DMS153 treated with DMSO at 0.1 percent for 48 hours (cell line): ENCODE results near the gene NDC1.
A peak's percentile ranks its signal among the peaks of the same experiment; 100 is the strongest.
"Not testable (repeated sequence)": the region's sequence is repeated elsewhere in the genome, so short reads cannot be mapped to it uniquely, and the experiment has no call there.

ENCODE experiments used
- DNase-seq: peaks from one replicate; lab custom pipeline; 2025; ENCODE audit not compliant: unreplicated experiment; lab: John Stamatoyannopoulos, UW

Gene NDC1, protein sequence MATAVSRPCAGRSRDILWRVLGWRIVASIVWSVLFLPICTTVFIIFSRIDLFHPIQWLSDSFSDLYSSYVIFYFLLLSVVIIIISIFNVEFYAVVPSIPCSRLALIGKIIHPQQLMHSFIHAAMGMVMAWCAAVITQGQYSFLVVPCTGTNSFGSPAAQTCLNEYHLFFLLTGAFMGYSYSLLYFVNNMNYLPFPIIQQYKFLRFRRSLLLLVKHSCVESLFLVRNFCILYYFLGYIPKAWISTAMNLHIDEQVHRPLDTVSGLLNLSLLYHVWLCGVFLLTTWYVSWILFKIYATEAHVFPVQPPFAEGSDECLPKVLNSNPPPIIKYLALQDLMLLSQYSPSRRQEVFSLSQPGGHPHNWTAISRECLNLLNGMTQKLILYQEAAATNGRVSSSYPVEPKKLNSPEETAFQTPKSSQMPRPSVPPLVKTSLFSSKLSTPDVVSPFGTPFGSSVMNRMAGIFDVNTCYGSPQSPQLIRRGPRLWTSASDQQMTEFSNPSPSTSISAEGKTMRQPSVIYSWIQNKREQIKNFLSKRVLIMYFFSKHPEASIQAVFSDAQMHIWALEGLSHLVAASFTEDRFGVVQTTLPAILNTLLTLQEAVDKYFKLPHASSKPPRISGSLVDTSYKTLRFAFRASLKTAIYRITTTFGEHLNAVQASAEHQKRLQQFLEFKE

DNA sequence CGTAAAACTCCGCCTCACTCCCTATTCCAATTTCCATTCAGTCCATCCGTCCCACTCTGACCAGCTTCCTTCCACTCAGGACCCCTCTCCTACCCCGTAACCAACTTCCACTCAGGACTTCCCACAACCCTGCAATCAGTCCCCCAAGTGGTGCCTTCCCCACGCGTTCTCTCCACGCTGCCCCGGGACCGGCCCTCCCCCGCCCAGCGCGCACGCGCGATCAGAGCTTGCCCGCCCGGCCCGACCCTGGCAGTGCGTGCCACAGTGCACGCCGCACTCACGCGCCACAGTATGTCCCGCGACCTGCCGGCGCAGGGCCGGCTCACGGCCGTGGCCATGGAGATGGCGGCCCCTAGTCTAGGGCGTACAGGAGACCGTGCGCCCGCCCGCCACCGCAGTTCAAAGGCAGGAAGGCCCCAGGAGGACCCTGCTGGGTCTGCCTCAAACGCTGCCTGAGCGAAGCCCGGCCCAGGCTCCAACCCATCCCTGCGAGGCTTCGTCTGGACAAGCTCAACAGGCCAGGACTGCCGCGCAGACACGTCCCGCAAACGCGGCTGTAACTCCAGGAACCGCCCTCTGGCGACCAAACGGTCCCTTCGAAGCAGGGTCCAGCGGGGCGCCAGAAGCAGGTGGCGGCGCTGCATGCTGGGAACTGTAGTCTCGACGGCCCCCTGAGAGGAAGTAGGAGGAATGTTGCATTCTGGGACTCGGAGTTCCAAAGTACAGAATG lies at the start of gene NDC1:
Gene NDC1, minus strand, starts transcription at position 373 of the 730 bp plus-strand sequence. Its CDS starts 35 bp downstream, at position 338.
- DNase-seq: peak; percentile 91

DNA sequence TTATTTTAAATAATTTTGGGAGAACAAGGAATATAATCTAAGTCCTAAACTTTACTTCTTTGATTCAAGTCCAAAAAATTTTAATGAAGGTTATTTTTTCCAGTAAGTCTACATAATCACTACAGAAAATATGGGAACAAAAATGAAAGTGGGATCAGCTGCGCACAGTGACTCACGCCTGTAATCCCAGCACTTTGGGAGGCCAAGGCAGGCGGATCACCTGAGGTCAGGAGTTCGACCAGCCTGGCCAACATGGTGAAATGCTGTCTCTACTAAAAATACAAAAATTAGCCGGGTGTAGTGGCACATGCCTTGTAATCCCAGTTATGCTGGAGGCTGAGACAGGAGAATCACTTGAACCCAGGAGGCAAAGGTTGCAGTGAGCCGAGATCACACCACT lies 45.5 kb upstream of the NDC1 start:
- not testable (repeated sequence) for DNase-seq

DNA sequence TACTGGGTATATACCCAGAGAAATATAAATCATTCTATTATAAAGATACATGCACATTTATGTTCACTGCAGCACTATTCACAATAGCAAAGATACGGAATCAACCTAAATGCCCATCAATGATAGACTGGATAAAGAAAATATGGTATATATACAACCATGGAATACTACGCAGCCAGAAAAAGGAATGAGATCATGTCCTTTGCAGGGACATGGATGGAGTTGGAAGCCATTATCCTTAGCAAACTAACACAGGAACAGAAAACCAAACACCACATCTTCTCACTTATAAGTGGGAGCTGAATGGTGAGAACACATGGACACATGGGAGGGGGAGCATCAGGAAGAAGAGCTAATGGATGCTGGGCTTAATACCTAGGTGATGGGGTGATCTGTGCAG lies 43.8 kb upstream of the NDC1 start:
- DNase-seq: not testable (repeated sequence)

DNA sequence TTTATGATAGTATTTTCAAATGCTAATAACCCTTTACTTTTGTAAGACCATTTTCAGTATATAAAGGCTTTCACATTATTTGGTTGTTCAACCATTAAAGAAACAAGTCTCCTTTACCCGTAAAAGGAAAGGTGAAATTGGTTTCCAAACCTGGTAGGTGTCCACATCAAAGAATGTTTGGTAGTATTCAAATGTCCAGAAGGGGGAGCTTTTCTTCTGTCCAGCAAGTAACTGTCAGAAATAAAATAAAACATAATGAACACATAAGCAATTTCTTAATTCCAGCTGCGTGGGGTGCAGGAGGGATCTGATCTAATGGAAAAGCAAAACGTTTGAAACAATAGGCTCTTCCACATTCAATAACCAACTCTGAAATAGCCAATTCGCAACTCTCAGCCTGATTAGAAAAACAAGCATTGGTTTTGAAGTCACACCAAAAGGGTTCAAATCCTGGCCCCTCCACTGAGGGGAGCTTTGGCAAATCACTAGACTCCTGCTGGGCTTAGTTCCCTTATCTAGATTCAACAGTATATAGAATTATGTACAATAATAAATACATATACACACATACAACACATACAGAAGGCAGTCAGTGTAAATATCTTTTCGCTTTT lies 40.5 kb upstream of the NDC1 start:
- peak; percentile 68 for DNase-seq

DNA sequence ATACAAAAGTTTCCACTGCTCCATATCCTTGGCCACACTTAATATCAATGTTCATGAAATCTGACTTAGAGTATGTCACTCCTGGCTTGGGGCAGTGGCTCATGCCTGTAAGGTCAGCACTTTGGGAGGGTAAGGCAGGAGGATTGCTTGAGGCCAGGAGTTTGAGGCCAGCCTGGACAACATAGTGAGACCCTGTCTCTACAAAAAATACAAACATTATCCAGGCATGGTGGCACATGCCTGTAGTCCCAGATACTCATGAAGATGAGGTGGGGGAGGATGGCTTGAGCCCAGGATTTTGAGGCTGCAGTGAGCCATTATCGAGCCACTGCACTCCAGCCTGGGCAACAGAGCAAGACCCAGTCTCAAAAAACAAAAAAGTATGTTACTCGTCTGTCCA lies 37.1 kb upstream of the NDC1 start:
- not testable (repeated sequence) for DNase-seq

DNA sequence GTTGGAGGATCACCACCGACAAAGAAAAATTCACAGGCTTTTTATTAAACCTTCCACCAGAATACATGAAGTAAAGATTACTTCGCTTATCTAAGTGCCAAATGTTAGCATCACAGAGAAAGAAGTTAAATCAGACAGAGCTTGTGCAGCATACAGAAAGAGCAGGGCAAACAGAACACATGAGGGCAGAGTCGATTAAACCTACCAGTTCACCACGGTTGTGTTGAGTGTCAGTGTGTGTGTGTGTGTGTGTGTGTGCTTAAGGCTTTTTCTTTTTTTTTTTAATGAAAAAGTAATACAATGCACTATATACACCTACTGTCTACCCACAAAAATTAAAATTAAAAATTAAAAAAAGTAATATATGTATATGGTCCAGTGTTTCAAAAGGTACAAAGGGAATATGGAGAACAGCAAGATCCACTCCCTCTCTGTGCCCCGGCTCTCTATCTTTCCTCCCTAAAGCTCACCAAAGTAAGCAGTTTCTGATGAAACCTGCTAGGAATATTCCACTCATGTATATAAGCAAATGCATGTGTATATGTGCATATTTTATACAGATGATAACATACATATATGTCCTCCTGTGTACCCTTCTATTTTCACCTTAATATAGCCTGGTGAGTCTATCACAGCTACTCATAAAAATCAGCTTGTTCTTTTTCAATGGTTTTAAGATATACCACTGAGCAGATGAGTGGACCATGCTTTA lies 33.8 kb upstream of the NDC1 start:
- no peak for DNase-seq

DNA sequence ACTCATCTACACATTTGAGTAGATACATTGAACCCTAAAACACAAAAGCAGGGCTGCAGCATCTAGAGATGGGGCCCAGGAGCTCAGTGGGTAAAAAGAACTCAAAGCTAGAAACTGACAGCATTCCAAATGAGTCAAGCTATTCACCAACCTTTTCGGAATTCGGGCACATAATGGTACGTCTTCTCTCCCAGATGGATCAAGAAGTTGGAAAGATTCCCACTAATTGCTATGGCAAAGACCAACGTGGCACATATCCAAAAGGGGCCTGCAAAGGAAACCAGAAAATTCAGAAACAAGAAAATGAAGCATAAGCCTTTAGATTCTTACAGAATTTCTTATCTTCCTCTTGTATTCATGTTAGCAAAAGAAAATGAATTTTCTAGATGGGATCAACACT lies 33.1 kb upstream of the NDC1 start:
- DNase-seq: no peak

DNA sequence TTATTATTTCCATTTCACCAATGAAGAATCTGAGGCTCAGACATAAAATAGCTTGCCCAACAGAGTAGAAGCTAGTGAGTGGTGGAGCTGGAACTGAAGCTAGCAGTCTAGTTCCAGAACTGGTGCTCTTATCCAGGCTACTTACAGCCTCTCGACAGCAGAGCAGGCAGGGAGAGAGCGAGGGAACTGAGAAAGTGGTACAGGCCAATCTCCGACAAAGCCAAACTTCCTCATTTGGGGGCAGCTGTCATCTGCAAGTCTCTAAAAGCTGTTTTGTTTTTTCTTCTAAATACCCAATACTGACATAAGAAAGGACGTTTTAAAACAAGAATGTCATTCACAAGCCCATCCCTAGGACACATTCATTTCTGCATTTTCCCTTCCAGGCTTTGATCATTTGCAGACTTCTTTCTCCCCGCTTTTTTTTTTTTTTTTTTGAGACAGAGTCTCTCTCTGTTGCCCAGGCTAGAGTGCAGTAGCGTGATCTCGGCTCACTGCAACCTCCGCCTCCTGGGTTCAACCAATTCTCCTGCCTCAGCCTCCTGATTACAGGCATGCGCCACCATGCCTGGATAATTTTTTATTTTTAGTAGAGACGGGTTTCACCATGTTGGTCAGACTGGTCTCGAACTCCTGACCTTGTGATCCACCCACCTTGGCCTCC lies 31.5 kb upstream of the NDC1 start:
- DNase-seq: no peak

DNA sequence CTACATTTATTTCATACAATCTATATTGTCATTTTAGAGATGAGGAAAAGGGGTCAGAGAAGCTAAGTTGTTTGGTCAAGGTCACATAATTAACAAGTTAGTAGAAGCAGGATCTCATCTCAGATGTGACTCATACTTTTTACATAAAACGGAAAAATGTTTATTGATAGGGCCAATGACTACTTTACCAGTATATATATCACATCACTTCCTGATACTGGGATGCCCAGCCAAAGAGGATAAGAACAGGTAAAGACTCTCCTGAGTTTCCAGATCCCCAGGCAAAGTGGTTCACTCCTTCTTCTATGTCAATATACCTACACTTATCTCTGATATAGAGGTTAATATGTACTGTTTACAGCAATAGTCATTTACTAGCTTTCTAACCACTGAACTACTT lies 30.5 kb upstream of the NDC1 start:
- DNase-seq: no peak

DNA sequence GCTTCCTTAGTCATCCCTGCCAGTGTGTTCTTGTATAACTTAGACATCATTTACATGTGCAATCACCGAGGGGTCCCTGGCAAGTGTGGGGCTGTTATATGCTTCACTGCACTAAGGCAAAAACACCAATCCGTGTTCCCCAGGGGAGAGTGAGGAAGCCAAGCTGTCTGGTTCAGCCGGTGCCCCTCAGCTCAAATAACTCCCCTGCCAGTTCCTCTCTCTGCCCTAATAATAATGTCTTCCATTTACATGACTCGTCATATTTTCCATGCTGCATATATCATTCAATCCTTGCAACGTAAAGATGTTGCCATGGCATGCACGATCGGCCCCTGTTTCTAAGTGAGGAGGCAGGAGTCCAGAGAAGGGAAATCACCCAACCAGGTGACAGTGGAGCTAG lies 24.4 kb upstream of the NDC1 start:
- DNase-seq: no peak

DNA sequence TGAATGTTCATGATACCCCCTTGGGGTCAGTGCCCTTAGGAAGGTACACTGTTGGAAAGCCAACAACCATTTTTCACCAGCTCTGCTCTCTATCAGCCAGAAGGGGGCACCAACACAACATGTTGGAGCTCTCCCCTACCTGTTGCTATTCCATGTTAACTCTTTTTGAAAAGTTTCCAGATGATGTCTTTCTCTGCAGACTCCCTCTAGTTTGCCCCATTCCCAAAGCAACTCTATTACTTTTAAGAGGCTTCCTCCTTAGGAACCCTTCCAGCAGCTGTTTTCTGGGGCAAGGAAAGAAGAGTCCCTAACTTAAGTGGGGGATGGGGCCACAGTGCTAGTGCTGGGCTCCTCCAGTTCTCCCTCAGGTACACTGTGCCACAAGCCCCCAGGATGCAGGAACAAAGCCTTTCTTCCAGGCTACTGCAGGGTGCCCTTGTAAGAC lies 22.9 kb upstream of the NDC1 start:
- peak; percentile 46 for DNase-seq

DNA sequence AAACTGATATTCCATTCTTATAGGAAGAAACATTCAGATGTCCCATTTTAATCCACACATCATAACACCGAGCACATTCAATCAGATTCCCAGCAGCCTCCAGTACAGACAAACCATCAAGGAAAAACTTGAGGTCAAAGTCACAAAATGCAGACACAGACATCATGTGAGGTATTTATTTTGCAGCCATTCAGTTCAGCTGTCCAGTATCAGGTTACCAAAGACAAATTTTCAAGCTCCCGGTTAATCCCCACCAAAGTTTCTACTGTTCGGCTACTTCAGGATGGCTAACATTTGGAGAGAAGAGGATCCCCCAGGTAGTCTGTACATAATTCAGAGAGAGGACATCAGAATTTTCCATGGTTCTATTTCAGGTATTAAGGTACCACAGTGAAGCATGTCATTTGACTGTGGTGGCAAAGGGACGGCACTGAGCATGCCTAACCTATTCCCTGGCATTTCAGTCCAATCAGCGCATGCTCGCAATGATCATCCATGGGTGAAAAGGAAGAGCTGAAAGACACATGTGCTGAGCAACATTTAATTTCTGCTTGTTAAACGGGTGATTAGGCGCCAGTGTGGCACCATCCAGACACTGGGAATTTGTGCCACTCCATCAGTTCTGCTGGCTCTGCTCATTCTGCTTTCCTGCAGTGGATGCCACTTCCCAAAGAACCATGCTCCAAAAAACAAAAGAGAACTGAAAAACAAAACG lies 13.6 kb upstream of the NDC1 start:
- DNase-seq: no peak

DNA sequence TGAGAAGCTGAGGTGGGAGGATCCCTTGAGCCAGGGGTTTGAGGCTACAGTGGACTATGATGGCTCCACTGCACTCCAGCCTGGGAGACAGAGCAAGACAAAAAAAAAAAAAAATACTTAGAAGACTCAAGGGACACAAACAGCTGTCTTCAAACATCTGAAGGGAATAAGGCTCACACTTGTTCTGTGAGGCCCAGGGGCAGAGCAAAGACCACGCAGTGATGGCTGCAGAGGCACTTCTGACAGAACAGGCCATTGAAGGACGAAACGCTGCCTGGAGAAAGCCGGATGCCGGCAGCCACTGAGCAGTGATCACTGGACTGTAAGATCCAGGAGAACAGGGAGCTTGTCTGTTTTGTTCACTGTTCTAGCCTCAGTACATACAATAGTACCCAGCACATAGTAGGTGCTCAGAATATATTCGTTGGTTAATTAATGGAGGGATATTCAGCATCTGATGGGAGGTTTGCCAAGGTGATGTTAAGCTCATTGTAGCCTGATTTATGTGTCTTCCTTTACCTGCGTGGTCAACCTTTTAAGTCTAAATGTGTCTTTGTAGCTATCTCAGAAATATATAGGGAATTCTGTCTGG lies 12.1 kb upstream of the NDC1 start:
- DNase-seq: no peak

DNA sequence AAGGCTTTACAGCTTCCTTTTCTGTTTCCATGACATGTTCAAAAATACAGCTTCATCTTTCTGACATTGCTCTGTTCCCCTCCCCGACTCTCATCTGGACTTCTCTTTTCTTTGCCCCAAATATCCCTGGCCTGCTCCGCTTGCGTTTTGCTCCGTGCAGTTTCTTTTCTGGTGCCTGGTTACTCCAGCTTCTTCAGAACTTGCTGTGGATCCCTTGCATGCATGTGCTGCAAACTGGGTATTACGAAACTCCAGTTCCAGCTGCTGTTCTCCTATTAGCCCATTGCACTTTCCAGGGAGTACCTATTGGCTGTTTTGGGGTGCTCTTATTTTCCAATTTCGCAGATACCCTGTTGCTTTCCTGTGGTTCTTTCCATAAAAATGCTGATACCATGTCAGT lies 9.9 kb upstream of the NDC1 start:
- no peak for DNase-seq

DNA sequence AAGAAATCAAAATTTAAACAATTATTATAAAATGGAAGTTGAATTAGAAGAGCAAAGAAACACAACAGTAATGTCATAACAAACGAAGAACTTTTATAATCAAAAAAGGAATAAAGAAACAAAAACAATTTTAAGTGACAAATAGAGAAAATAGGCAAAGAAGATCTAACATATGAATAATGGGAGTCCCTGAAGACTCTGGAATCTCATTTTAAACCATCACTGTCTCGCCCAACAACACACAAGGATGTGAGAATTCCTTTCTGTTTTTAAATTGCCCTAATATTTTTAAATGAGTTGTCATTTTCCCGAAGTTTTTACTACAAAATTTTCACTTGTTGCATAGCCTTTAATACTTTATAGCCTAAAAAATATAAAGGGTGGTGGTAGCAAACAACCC lies 4.3 kb upstream of the NDC1 start:
- DNase-seq: no peak

DNA sequence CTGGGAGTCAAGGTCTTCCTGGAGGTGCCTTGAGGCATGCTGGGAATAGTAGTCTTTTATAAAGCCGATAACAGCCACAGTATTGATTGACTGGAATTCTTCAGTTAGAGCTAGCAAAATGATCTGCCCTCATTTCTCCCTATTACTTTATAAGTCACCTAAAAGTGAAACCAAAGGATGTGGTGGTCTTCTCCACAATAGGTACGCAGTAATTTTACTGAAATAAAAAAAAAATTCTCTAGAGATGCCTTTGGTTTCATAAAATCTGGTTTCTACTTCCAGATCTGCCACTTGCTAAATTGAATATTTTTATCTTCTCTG lies 518 bp upstream of the NDC1 start:
- no peak for DNase-seq

DNA sequence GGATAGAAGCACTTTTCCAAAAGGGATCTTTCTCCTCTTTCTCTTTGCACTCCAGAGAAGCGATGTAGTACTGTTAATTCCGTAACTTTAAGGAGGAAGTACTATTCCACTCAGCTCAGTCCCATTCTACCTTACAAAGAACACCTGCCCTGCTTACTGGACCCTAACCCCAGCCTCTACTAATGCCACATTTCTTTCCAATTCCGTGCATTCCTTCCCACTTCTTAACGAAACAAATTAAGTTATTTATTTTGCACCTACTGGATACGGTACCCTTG lies 511 bp downstream of the NDC1 start:
- no peak for DNase-seq

DNA sequence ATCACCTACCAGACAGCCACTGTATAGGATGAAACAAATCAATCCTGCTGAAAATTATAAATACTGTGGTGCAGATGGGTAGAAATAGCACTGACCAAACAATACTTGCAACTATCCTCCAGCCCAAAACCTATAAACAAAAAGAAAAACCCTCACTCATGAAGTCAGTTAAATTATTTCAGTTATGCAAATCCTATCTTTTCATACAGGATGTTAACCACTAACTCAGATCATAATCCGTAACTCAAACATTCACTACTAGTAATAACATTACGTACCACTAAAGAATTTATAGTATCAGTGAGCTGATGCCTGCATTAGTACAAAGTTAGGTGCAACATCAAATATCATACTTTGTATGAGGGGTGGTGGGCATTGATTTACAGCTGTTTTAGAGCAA lies 2.6 kb downstream of the NDC1 start:
- DNase-seq: no peak

DNA sequence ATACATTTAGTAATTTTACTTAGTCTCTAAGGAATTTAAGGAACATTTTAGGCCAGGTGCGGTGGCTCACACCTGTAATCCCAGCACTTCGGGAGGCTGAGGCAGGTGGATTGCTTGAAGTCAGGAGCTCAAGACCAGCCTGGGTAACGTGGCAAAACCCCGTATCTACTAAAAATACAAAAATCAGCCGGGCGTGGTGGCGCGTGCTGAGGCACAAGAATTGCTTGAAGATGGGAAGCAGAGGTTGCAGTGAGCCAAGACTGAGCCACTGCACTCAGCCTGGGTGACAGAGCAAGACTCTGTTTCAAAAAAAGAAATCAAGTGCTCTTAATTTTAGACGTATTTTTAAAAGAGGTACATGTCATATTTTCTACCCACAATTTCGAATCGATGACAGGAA lies 3.3 kb downstream of the NDC1 start:
- DNase-seq: no peak

DNA sequence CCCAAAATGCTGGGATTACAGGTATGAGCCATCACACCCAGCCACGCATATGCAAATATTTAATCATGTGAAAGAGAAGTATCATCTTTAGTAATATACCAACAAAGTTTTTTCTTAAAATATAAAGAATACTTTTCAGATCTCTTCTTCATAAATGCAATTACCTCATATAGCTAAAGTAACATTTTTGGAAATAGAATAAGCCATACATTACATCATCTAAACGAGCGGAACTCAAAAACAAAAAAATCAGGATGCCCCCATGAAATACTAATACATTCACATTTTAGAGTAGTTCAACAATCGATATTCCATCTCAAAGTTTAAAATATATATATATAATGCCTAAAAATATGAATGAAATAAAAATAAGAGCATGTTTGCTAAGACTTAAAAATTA lies 4.7 kb downstream of the NDC1 start:
- no peak for DNase-seq
